ENCODE data around the gene DEFB131B.
"Not testable (repeated sequence)": the region's sequence is repeated elsewhere in the genome, so short reads cannot be mapped to it uniquely, and the experiment has no call there.

The DEFB131B gene

GRCh38 chr11:71895961-71896360 is 17.7 kb downstream of the DEFB131B start:
- DNase-seq (ENCODE audit: low spot score) (no peak), ATAC-seq (ENCODE audit: low read depth) (no peak)
- no peak overlapping the region for H3K4me3 ChIP-seq (ENCODE audit: severe bottlenecking)
- no peaks in the 10 kb centered on the region for H3K27me3 ChIP-seq (ENCODE audit: insufficient read depth, poor library complexity, severe bottlenecking)
- no peak overlapping the region for H3K27ac ChIP-seq (ENCODE audit: poor library complexity, severe bottlenecking)
- H3K9me3 ChIP-seq (ENCODE audit: severe bottlenecking) = no peaks in the 10 kb centered on the region
- TF ChIP-seq CTCF (IDR thresholded peaks at IDR 0.05; ENCODE audit: poor library complexity, severe bottlenecking) = no peak
- no peaks in the 10 kb centered on the region for H3K4me1 ChIP-seq (ENCODE audit: insufficient read depth, poor library complexity, severe bottlenecking)
- no peaks in the 10 kb centered on the region for H3K36me3 ChIP-seq (ENCODE audit: low read depth)

GRCh38 chr11:71901137-71901536 is 22.9 kb downstream of the DEFB131B start:
- not testable (repeated sequence) for H3K4me3 ChIP-seq (ENCODE audit: severe bottlenecking); H3K27ac ChIP-seq (ENCODE audit: poor library complexity, severe bottlenecking); ATAC-seq (ENCODE audit: low read depth); DNase-seq (ENCODE audit: low spot score); H3K9me3 ChIP-seq (ENCODE audit: severe bottlenecking); H3K4me1 ChIP-seq (ENCODE audit: insufficient read depth, poor library complexity, severe bottlenecking); H3K36me3 ChIP-seq (ENCODE audit: low read depth); H3K27me3 ChIP-seq (ENCODE audit: insufficient read depth, poor library complexity, severe bottlenecking)

GRCh38 chr11:71908218-71908617 is 30.0 kb downstream of the DEFB131B start:
- H3K9me3 ChIP-seq (ENCODE audit: severe bottlenecking) = no peaks in the 10 kb centered on the region
- H3K27me3 ChIP-seq (ENCODE audit: insufficient read depth, poor library complexity, severe bottlenecking) = no peaks in the 10 kb centered on the region
- H3K4me1 ChIP-seq (ENCODE audit: insufficient read depth, poor library complexity, severe bottlenecking) = no peaks in the 10 kb centered on the region
- no peak for TF ChIP-seq CTCF (IDR thresholded peaks at IDR 0.05; ENCODE audit: poor library complexity, severe bottlenecking)
- no peak overlapping the region for H3K4me3 ChIP-seq (ENCODE audit: severe bottlenecking)
- no peak overlapping the region for H3K27ac ChIP-seq (ENCODE audit: poor library complexity, severe bottlenecking)
- no peaks in the 10 kb centered on the region for H3K36me3 ChIP-seq (ENCODE audit: low read depth)
- no peak for ATAC-seq (ENCODE audit: low read depth)
- DNase-seq (ENCODE audit: low spot score) = no peak

- not testable (repeated sequence) for H3K4me1 ChIP-seq (ENCODE audit: insufficient read depth, poor library complexity, severe bottlenecking); H3K9me3 ChIP-seq (ENCODE audit: severe bottlenecking); H3K4me3 ChIP-seq (ENCODE audit: severe bottlenecking); ATAC-seq (ENCODE audit: low read depth); H3K27me3 ChIP-seq (ENCODE audit: insufficient read depth, poor library complexity, severe bottlenecking); H3K27ac ChIP-seq (ENCODE audit: poor library complexity, severe bottlenecking); DNase-seq (ENCODE audit: low spot score)
- peaks cover 11% of the 10 kb centered on the region for H3K36me3 ChIP-seq (ENCODE audit: low read depth)
Observed at GRCh38 chr11:71910775-71911174, 32.5 kb downstream of the DEFB131B start.

GRCh38 chr11:71911321-71911985 is 33.2 kb downstream of the DEFB131B start:
- H3K27me3 ChIP-seq (ENCODE audit: insufficient read depth, poor library complexity, severe bottlenecking); H3K27ac ChIP-seq (ENCODE audit: poor library complexity, severe bottlenecking): not testable (repeated sequence)

GRCh38 chr11:71911986-71912340 is 33.7 kb downstream of the DEFB131B start:
- not testable (repeated sequence) for H3K27ac ChIP-seq (ENCODE audit: poor library complexity, severe bottlenecking); H3K27me3 ChIP-seq (ENCODE audit: insufficient read depth, poor library complexity, severe bottlenecking); H3K9me3 ChIP-seq (ENCODE audit: severe bottlenecking); H3K4me3 ChIP-seq (ENCODE audit: severe bottlenecking); ATAC-seq (ENCODE audit: low read depth); H3K4me1 ChIP-seq (ENCODE audit: insufficient read depth, poor library complexity, severe bottlenecking); DNase-seq (ENCODE audit: low spot score)
- H3K36me3 ChIP-seq (ENCODE audit: low read depth) = peaks cover 23% of the 10 kb centered on the region

More at GRCh38 chr11:71911321-71911985, 33.2 kb downstream of the DEFB131B start:
- peaks cover 18% of the 10 kb centered on the region for H3K36me3 ChIP-seq (ENCODE audit: low read depth)
- ATAC-seq (ENCODE audit: low read depth); H3K9me3 ChIP-seq (ENCODE audit: severe bottlenecking); H3K4me1 ChIP-seq (ENCODE audit: insufficient read depth, poor library complexity, severe bottlenecking); DNase-seq (ENCODE audit: low spot score); H3K4me3 ChIP-seq (ENCODE audit: severe bottlenecking): not testable (repeated sequence)
